WTC11 (cell line): ENCODE results near the gene MED27. TPM values are rescaled to one million over a fixed set of nuclear protein-coding genes. Genes with fewer than 3 reads are reported as not detected.

ENCODE experiments used
- ATAC-seq: fragments of 200-7000 bp; cut with Tn5 transposase; 2 replicates; pipeline ENCODE4 v1.10.0; 2021; ENCODE audit warnings: mild to moderate bottlenecking, moderate library complexity
- CTCF ChIA-PET: fragments of 300-600 bp; sonication (Branson Sonifier 250); formaldehyde crosslinking; loops from one replicate; lab custom pipeline; 2021; ENCODE audit warnings: antibody characterized with exemption; lab: Charles Lee
- POLR2A ChIA-PET: fragments of 350-600 bp; sonication (Branson Sonifier 250); formaldehyde crosslinking; loops from one replicate; lab custom pipeline; 2021; ENCODE audit warnings: antibody characterized with exemption; lab: Charles Lee
- DNase-seq: peaks from one replicate; pipeline ENCODE4 v3.0.0; 2021; ENCODE audit warnings: low spot score
- H3K27ac Mint-ChIP-seq: 2 replicates; pipeline ENCODE4 v1.8.0; 2021; ENCODE audit warnings: mixed read lengths
- H3K27me3 Mint-ChIP-seq: 2 replicates; pipeline ENCODE4 v1.8.0; 2021; ENCODE audit warnings: low read depth, mild to moderate bottlenecking, moderate library complexity, mixed read lengths
- H3K36me3 Mint-ChIP-seq: 2 replicates; pipeline ENCODE4 v1.8.0; 2021; ENCODE audit warnings: mixed read lengths
- H3K4me1 Mint-ChIP-seq: 2 replicates; pipeline ENCODE4 v1.8.0; 2022; ENCODE audit warnings: mixed read lengths
- H3K4me3 Mint-ChIP-seq: 2 replicates; pipeline ENCODE4 v1.8.0; 2021; ENCODE audit warnings: mild to moderate bottlenecking, moderate library complexity, mixed read lengths
- H3K9me3 Mint-ChIP-seq: 2 replicates; pipeline ENCODE4 v1.8.0; 2021; ENCODE audit warnings: mixed read lengths
- CREB1 ChIP-seq: sonication (generic); formaldehyde crosslinking; IDR thresholded peaks from 2 replicates; pipeline ENCODE4 v1.8.0; 2023; ENCODE audit warnings: mild to moderate bottlenecking, missing genetic modification reagents
- ESRRA ChIP-seq: sonication (generic); formaldehyde crosslinking; IDR thresholded peaks from 2 replicates; pipeline ENCODE4 v1.8.1; 2022; ENCODE audit warnings: mild to moderate bottlenecking, missing genetic modification reagents, borderline replicate concordance
- ETV6 ChIP-seq: sonication (generic); formaldehyde crosslinking; IDR thresholded peaks from 2 replicates; pipeline ENCODE4 v1.8.1; 2022; ENCODE audit warnings: mild to moderate bottlenecking, missing genetic modification reagents
- FOXJ3 ChIP-seq: sonication (generic); formaldehyde crosslinking; IDR thresholded peaks from 2 replicates; pipeline ENCODE4 v1.9.0; 2021; ENCODE audit warnings: missing genetic modification reagents, mild to moderate bottlenecking, borderline replicate concordance
- FOXP1 ChIP-seq: sonication (generic); formaldehyde crosslinking; IDR thresholded peaks from 2 replicates; pipeline ENCODE4 v1.8.0; 2022; ENCODE audit warnings: missing genetic modification reagents, mild to moderate bottlenecking, moderate library complexity, borderline replicate concordance
- GABPB1 ChIP-seq: sonication (generic); formaldehyde crosslinking; IDR thresholded peaks from 2 replicates; pipeline ENCODE4 v1.8.1; 2023; ENCODE audit warnings: mild to moderate bottlenecking, missing genetic modification reagents
- HMGXB4 ChIP-seq: sonication (generic); formaldehyde crosslinking; IDR thresholded peaks from 2 replicates; pipeline ENCODE4 v1.8.1; 2023; ENCODE audit warnings: mild to moderate bottlenecking, moderate library complexity, missing genetic modification reagents
- JUN ChIP-seq: sonication (generic); formaldehyde crosslinking; IDR thresholded peaks from 2 replicates; pipeline ENCODE4 v1.8.0; 2023; ENCODE audit warnings: mild to moderate bottlenecking, missing genetic modification reagents
- NR2C2 ChIP-seq: sonication (generic); formaldehyde crosslinking; IDR thresholded peaks from 2 replicates; pipeline ENCODE4 v1.8.0; 2022; ENCODE audit warnings: mild to moderate bottlenecking, missing genetic modification reagents
- SOX15 ChIP-seq: fragments of 250-450 bp; sonication (Bioruptor Pico); IDR thresholded peaks from 2 replicates; pipeline ENCODE4 v1.9.0; 2021; ENCODE audit warnings: mild to moderate bottlenecking
- SP1 ChIP-seq: sonication (generic); formaldehyde crosslinking; conservative IDR thresholded peaks from 2 replicates; pipeline ENCODE4 v1.8.1; 2022; ENCODE audit warnings: missing genetic modification reagents
- TEAD1 ChIP-seq: sonication (generic); formaldehyde crosslinking; IDR thresholded peaks from 2 replicates; pipeline ENCODE4 v1.8.0; 2022; ENCODE audit warnings: mild to moderate bottlenecking, missing genetic modification reagents
- TP53 ChIP-seq: sonication (generic); formaldehyde crosslinking; IDR thresholded peaks from 2 replicates; pipeline ENCODE4 v1.8.1; 2023; ENCODE audit warnings: mild to moderate bottlenecking, missing genetic modification reagents
- ZNF232 ChIP-seq: sonication (generic); formaldehyde crosslinking; IDR thresholded peaks from 2 replicates; pipeline ENCODE4 v1.8.0; 2022; ENCODE audit warnings: mild to moderate bottlenecking, missing genetic modification reagents
- ZNF671 ChIP-seq: fragments of 250-450 bp; sonication (Bioruptor Pico); IDR thresholded peaks from 2 replicates; pipeline ENCODE4 v1.8.0; 2021; ENCODE audit warnings: mild to moderate bottlenecking
- total RNA-seq: library from RNA; stranded (reverse); gene quantifications from 3 replicates; pipeline ENCODE4 v1.2.3, GENCODE V29; 2021
- TF ChIP-seq, protein P1 (sequence below): fragments of 250-450 bp; sonication (Bioruptor Pico); IDR thresholded peaks from 2 replicates; pipeline ENCODE4 v1.9.0; 2021; ENCODE audit warnings: moderate library complexity, mild to moderate bottlenecking, inconsistent platforms, borderline replicate concordance
- TF ChIP-seq, protein P2 (sequence below): sonication (generic); formaldehyde crosslinking; IDR thresholded peaks from 2 replicates; pipeline ENCODE4 v1.8.1; 2023; ENCODE audit warnings: mild to moderate bottlenecking, missing genetic modification reagents, borderline replicate concordance

Gene MED27
- total RNA-seq, 1 experiment from 2014 or later, result 27.9 TPM

DNA sequence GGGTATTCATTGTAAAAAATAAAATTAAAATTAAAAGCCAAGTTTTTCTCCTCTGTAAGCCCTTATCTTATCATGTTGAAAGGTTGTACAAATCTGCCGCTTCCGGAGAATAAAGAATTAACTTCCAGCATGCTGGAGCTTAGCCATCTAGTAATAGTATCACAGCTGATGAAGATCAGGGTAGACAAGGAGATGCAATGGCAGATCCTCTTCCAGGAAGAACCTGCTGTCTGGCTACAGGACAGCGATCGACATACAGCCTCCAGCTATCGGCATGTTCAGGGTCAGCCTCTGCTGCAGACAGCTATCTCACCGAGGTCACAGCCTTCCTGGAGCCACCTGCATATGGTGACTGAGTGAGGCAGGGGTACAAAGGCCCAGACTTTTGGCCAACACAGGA, 82.6 kb downstream of the MED27 start (continued):
- TF ChIP-seq, protein P1, sequence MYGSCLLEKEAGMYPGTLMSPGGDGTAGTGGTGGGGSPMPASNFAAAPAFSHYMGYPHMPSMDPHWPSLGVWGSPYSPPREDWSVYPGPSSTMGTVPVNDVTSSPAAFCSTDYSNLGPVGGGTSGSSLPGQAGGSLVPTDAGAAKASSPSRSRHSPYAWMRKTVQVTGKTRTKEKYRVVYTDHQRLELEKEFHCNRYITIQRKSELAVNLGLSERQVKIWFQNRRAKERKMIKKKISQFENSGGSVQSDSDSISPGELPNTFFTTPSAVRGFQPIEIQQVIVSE (CRISPR knock-in tag), result no peak
- TF ChIP-seq ESRRA (no peak), ETV6 (no peak), SP1 (CRISPR knock-in tag) (no peak), FOXP1 (CRISPR knock-in tag) (no peak), JUN (CRISPR knock-in tag) (no peak)

GRCh38 chr9:131995382-131995781, 84.3 kb downstream of the MED27 start:
- peaks cover 11% of the 10 kb centered on the region for H3K36me3 Mint-ChIP-seq
- no peak for DNase-seq

GRCh38 chr9:131994364-131995125, 85.1 kb downstream of the MED27 start:
- H3K4me1 Mint-ChIP-seq, result peaks cover 15% of the 10 kb centered on the region
- CTCF ChIA-PET, result no interaction called here
- H3K27ac Mint-ChIP-seq, result no peak overlapping the region
- H3K27me3 Mint-ChIP-seq, result no peaks in the 10 kb centered on the region
- POLR2A ChIA-PET, result no interaction called here
- no peaks in the 10 kb centered on the region for H3K9me3 Mint-ChIP-seq
- H3K4me3 Mint-ChIP-seq, result no peak overlapping the region
- DNase-seq (no peak), ATAC-seq (no peak)
- peaks cover 7% of the 10 kb centered on the region; the same call in 1 of the 2 replicates for H3K36me3 Mint-ChIP-seq
- TF ChIP-seq HMGXB4 (CRISPR knock-in tag) (no peak), ZNF671 (CRISPR knock-in tag) (no peak), TEAD1 (CRISPR knock-in tag) (no peak), FOXJ3 (CRISPR knock-in tag) (no peak), NR2C2 (CRISPR knock-in tag) (no peak)

More at GRCh38 chr9:131995382-131995781, 84.3 kb downstream of the MED27 start:
- ChIA-PET POLR2A (no interaction called here), CTCF (no interaction called here)
- H3K4me1 Mint-ChIP-seq, result peaks cover 15% of the 10 kb centered on the region
- peaks cover 3% of the 10 kb centered on the region; the same call in 1 of the 2 replicates for H3K9me3 Mint-ChIP-seq
- no peak overlapping the region for H3K27ac Mint-ChIP-seq
- H3K4me3 Mint-ChIP-seq, result no peak overlapping the region
- ATAC-seq, result no peak
- H3K27me3 Mint-ChIP-seq, result no peaks in the 10 kb centered on the region
- TF ChIP-seq FOXJ3 (CRISPR knock-in tag) (no peak), CREB1 (CRISPR knock-in tag) (no peak), ETV6 (no peak), ZNF671 (CRISPR knock-in tag) (no peak), NR2C2 (CRISPR knock-in tag) (no peak), GABPB1 (CRISPR knock-in tag) (no peak), TP53 (no peak), ZNF232 (no peak), SOX15 (CRISPR knock-in tag) (no peak)
- TF ChIP-seq, protein P2, sequence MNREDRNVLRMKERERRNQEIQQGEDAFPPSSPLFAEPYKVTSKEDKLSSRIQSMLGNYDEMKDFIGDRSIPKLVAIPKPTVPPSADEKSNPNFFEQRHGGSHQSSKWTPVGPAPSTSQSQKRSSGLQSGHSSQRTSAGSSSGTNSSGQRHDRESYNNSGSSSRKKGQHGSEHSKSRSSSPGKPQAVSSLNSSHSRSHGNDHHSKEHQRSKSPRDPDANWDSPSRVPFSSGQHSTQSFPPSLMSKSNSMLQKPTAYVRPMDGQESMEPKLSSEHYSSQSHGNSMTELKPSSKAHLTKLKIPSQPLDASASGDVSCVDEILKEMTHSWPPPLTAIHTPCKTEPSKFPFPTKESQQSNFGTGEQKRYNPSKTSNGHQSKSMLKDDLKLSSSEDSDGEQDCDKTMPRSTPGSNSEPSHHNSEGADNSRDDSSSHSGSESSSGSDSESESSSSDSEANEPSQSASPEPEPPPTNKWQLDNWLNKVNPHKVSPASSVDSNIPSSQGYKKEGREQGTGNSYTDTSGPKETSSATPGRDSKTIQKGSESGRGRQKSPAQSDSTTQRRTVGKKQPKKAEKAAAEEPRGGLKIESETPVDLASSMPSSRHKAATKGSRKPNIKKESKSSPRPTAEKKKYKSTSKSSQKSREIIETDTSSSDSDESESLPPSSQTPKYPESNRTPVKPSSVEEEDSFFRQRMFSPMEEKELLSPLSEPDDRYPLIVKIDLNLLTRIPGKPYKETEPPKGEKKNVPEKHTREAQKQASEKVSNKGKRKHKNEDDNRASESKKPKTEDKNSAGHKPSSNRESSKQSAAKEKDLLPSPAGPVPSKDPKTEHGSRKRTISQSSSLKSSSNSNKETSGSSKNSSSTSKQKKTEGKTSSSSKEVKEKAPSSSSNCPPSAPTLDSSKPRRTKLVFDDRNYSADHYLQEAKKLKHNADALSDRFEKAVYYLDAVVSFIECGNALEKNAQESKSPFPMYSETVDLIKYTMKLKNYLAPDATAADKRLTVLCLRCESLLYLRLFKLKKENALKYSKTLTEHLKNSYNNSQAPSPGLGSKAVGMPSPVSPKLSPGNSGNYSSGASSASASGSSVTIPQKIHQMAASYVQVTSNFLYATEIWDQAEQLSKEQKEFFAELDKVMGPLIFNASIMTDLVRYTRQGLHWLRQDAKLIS (CRISPR knock-in tag), result no peak
